ENCODE data around the gene TTR.

DNA sequence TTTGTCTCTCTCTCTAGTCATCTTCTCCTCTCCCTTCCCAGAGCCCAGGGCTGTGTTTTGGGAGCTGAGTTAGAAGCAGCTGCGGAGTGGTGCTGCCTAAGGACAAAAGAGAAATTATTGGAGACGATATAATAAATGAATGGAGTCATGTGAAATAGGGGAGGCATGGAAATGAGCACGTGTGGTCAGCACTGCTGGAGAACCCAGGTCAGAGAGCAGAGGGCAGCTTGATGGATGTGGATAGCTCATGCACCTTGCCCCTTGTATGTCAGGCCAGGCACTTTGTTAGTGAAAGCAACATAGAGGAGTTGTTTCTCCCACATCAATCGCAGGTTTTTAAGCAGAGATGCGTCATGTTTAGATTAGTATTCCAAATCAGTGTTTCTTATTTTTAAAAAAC is 15.7 kb downstream of the TTR start:
- TF ChIP-seq POLR2A (IDR thresholded peaks at IDR 0.05) (no peak), POLR2AphosphoS5 (IDR thresholded peaks at IDR 0.05) (no peak)
- TF ChIP-seq, protein P1, sequence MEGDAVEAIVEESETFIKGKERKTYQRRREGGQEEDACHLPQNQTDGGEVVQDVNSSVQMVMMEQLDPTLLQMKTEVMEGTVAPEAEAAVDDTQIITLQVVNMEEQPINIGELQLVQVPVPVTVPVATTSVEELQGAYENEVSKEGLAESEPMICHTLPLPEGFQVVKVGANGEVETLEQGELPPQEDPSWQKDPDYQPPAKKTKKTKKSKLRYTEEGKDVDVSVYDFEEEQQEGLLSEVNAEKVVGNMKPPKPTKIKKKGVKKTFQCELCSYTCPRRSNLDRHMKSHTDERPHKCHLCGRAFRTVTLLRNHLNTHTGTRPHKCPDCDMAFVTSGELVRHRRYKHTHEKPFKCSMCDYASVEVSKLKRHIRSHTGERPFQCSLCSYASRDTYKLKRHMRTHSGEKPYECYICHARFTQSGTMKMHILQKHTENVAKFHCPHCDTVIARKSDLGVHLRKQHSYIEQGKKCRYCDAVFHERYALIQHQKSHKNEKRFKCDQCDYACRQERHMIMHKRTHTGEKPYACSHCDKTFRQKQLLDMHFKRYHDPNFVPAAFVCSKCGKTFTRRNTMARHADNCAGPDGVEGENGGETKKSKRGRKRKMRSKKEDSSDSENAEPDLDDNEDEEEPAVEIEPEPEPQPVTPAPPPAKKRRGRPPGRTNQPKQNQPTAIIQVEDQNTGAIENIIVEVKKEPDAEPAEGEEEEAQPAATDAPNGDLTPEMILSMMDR (IDR thresholded peaks at IDR 0.05) = no peak
